KMS-11 (cell line): Measurements from ENCODE around the gene TMPRSS11B.
"Not testable (repeated sequence)": the region's sequence is repeated elsewhere in the genome, so short reads cannot be mapped to it uniquely, and the experiment has no call there.

Experiments
- H2AFZ ChIP-seq: fragments of 200-600 bp; sonication (generic); 2 replicates; pipeline ENCODE4 v1.6.1; 2016; ENCODE audit warnings: antibody characterized with exemption, mixed run types, low read depth
- H3K27ac ChIP-seq: fragments of 200-600 bp; sonication (generic); 2 replicates; pipeline ENCODE4 v1.6.1; 2016; ENCODE audit warnings: mild to moderate bottlenecking, mixed run types
- H3K27me3 ChIP-seq: fragments of 200-600 bp; sonication (generic); 2 replicates; pipeline ENCODE4 v1.6.1; 2017; ENCODE audit warnings: mild to moderate bottlenecking, low read depth, mixed run types, moderate library complexity; ENCODE audit not compliant: insufficient read depth
- H3K36me3 ChIP-seq: fragments of 200-600 bp; sonication (generic); 2 replicates; pipeline ENCODE4 v1.6.1; 2017; ENCODE audit warnings: mild to moderate bottlenecking, mixed run types; ENCODE audit not compliant: insufficient read depth
- H3K4me1 ChIP-seq: fragments of 200-600 bp; sonication (generic); 2 replicates; pipeline ENCODE4 v1.6.1; 2016; ENCODE audit warnings: mild to moderate bottlenecking, low read depth, mixed run types; ENCODE audit not compliant: poor library complexity, severe bottlenecking
- H3K4me2 ChIP-seq: fragments of 200-600 bp; sonication (generic); 2 replicates; pipeline ENCODE4 v1.7.0; 2016; ENCODE audit warnings: mild to moderate bottlenecking, mixed run types
- H3K4me3 ChIP-seq: fragments of 200-600 bp; sonication (generic); IDR thresholded peaks from 2 replicates; pipeline ENCODE4 v1.6.1; 2017; ENCODE audit warnings: low read depth, low read length, mixed read lengths; ENCODE audit not compliant: insufficient read depth
- H3K79me2 ChIP-seq: fragments of 200-600 bp; sonication (generic); 2 replicates; pipeline ENCODE4 v1.6.1; 2016; ENCODE audit warnings: low read depth, mixed run types; ENCODE audit not compliant: insufficient read depth
- H3K9ac ChIP-seq: fragments of 200-600 bp; sonication (generic); 2 replicates; pipeline ENCODE4 v1.6.1; 2016; ENCODE audit warnings: mild to moderate bottlenecking, mixed run types
- H4K20me1 ChIP-seq: fragments of 200-600 bp; sonication (generic); 2 replicates; pipeline ENCODE4 v1.6.1; 2016; ENCODE audit warnings: mild to moderate bottlenecking, mixed run types; ENCODE audit not compliant: insufficient read depth
- TF ChIP-seq, protein P1 (sequence below): fragments of 200-600 bp; sonication (generic); conservative IDR thresholded peaks from 2 replicates; pipeline ENCODE4 v1.6.1; 2017; ENCODE audit warnings: low read depth, mild to moderate bottlenecking, antibody characterized with exemption, low read length, moderate library complexity, mixed read lengths

Gene TMPRSS11B

DNA sequence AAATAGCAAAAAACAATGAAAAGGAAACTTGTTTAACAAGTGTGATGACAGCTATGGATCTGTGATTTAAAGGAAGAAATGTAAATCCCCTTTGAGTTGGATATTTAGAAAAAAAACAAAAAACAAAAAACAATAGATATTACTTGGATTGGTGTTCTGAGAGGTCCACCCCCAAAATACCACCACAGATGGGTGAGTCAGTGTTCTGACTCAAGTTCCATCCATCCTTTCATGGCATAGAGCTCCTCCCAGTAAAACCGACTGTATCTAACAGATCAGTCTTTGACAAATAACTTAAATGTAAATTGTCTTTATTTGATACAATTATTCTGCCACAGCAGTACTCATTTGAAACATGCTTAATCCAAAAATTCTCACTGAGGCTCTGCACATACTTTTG lies 27.4 kb downstream of the TMPRSS11B start:
- Histone ChIP-seq H3K9ac (no peak overlapping the region), H2AFZ (no peak overlapping the region), H3K79me2 (no peaks in the 10 kb centered on the region), H3K27ac (no peak overlapping the region), H3K4me2 (no peak overlapping the region), H3K4me1 (no peaks in the 10 kb centered on the region), H4K20me1 (no peaks in the 10 kb centered on the region), H3K36me3 (no peaks in the 10 kb centered on the region), H3K4me3 (no peak overlapping the region), H3K27me3 (no peaks in the 10 kb centered on the region)
- TF ChIP-seq, protein P1, sequence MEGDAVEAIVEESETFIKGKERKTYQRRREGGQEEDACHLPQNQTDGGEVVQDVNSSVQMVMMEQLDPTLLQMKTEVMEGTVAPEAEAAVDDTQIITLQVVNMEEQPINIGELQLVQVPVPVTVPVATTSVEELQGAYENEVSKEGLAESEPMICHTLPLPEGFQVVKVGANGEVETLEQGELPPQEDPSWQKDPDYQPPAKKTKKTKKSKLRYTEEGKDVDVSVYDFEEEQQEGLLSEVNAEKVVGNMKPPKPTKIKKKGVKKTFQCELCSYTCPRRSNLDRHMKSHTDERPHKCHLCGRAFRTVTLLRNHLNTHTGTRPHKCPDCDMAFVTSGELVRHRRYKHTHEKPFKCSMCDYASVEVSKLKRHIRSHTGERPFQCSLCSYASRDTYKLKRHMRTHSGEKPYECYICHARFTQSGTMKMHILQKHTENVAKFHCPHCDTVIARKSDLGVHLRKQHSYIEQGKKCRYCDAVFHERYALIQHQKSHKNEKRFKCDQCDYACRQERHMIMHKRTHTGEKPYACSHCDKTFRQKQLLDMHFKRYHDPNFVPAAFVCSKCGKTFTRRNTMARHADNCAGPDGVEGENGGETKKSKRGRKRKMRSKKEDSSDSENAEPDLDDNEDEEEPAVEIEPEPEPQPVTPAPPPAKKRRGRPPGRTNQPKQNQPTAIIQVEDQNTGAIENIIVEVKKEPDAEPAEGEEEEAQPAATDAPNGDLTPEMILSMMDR = no peak

DNA sequence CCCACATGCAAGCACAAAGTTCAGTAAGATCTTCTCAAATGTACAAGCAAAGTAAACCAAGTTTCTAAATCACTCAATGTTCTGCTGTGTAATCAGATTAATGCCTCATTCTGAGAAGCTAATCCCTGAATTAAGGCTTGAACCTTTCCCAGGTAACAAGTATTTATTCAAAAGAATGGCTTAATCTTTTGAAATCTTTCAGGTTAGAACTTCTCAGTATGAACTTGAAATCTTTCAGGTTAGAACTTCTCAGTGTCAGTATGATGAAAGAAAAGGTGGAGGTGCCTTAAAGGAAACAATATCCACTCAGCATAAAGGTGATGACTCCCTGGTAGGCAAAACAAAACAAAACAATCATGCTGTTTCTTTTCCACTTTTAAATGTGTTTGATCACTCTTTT lies 29.0 kb downstream of the TMPRSS11B start:
- H4K20me1 ChIP-seq = no peaks in the 10 kb centered on the region
- H3K4me2 ChIP-seq = no peak overlapping the region
- no peak overlapping the region for H2AFZ ChIP-seq
- H3K4me1 ChIP-seq = no peaks in the 10 kb centered on the region
- no peaks in the 10 kb centered on the region for H3K79me2 ChIP-seq
- TF ChIP-seq, protein P1 = no peak
- H3K4me3 ChIP-seq = no peak overlapping the region
- no peak overlapping the region for H3K9ac ChIP-seq
- no peaks in the 10 kb centered on the region for H3K27me3 ChIP-seq
- H3K27ac ChIP-seq = no peak overlapping the region
- no peaks in the 10 kb centered on the region for H3K36me3 ChIP-seq

- Histone ChIP-seq H3K9ac (no peak overlapping the region), H4K20me1 (no peaks in the 10 kb centered on the region), H3K4me1 (no peaks in the 10 kb centered on the region), H3K4me2 (no peak overlapping the region), H3K4me3 (no peak overlapping the region), H3K27me3 (no peaks in the 10 kb centered on the region), H2AFZ (no peak overlapping the region), H3K36me3 (no peaks in the 10 kb centered on the region), H3K79me2 (no peaks in the 10 kb centered on the region), H3K27ac (no peak overlapping the region)
- TF ChIP-seq, protein P1 = no peak
Measured at GRCh38 chr4:68209003-68209402, 36.5 kb downstream of the TMPRSS11B start.

DNA sequence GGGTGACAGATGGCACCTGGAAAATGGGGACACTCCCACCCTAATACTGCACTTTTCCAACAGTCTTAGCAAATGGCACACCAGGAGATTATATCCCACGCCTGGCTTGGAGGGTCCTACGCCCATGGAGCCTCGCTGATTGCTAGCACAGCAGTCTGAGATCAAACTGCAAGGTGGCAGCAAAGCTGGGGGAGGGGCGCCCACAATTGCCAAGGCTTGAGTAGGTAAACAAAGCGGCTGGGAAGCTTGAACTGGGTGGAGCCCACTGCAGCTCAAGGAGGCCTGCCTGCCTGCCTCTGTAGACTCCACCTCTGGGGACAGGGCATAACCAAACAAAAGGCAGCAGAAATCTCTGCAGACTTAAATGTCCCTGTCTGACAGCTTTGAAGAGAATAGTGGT lies 51.2 kb downstream of the TMPRSS11B start:
- H3K27ac ChIP-seq, H3K36me3 ChIP-seq: not testable (repeated sequence)

DNA sequence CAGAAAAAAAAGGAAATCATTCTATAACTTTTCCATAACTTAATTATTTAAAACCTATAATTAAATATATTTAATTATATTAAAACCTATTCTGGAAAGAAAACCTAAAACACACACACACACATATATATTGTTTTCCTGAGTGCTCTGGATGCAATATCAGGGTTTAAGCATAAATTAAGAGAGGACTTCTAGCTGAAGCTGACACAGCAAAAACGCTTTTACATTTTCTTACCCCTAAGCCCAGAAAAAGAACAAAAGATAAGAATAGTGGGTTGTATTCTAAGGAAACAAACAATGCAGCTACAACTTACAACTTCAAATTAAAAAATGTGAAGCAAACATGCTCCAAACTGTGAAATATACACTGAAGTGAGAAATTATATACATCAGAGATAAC lies 52.3 kb downstream of the TMPRSS11B start:
- Histone ChIP-seq H2AFZ (no peak overlapping the region), H3K9ac (no peak overlapping the region), H4K20me1 (no peaks in the 10 kb centered on the region), H3K4me1 (no peaks in the 10 kb centered on the region), H3K36me3 (no peaks in the 10 kb centered on the region), H3K27ac (no peak overlapping the region), H3K79me2 (no peaks in the 10 kb centered on the region), H3K4me2 (no peak overlapping the region), H3K4me3 (no peak overlapping the region), H3K27me3 (no peaks in the 10 kb centered on the region)
- TF ChIP-seq, protein P1 = no peak

More for the DNA sequence above, 51.2 kb downstream of the TMPRSS11B start:
- not testable (repeated sequence) for H3K9ac ChIP-seq, H4K20me1 ChIP-seq, H3K79me2 ChIP-seq, H3K4me1 ChIP-seq, H3K27me3 ChIP-seq, H2AFZ ChIP-seq, H3K4me2 ChIP-seq, H3K4me3 ChIP-seq
